A549 (cell line): Measurements from ENCODE around the gene CABP4. TPM values are rescaled to one million over a fixed set of nuclear protein-coding genes. Genes with fewer than 3 reads are reported as not detected.

Experiments used
- ATAC-seq, 2 experiments: fragments of 200-7000 bp in 1 of 2; fragments of >200 bp in 1 of 2; cut with Nextera tagmentation in 1 of 2; cut with Tn5 transposase in 1 of 2; 3 replicates each; pipeline versions ENCODE4 v1.8.0 to v1.9.1; 2018 to 2020; ENCODE audit warnings: mild to moderate bottlenecking in 1 of 2, moderate library complexity in 1 of 2
- CTCF ChIA-PET: fragments of 300-600 bp; sonication (Branson Sonifier 250); formaldehyde crosslinking; extraction: SDS; loops from one replicate; lab custom pipeline; 2021; ENCODE audit warnings: antibody characterized with exemption, inconsistent platforms; lab: Yijun Ruan, JAX
- POLR2A ChIA-PET: fragments of 350-600 bp; formaldehyde crosslinking; extraction: SDS; loops from one replicate; lab custom pipeline; 2021; ENCODE audit warnings: antibody characterized with exemption, inconsistent platforms; lab: Yijun Ruan, JAX
- DNase-seq, 2 experiments: peaks; one replicate each; pipeline versions ENCODE4 v3.0.0 to v3.0.0-alpha.2; 2011 to 2016; ENCODE audit warnings: low read depth in 1 of 2, low spot score in 1 of 2
- FAIRE-seq: peaks from 2 replicates; lab custom pipeline; 2011; peaks lifted over from hg19 to GRCh38; lab: Jason Lieb, UNC
- H3K27ac ChIP-seq, 2 experiments: fragments of >200 bp; sonication (Bioruptor Twin); formaldehyde crosslinking; 3 replicates each; pipeline ENCODE4 v1.5.1; 2016 to 2017
- H3K4me1 ChIP-seq: fragments of >200 bp; sonication (Bioruptor Twin); formaldehyde crosslinking; 3 replicates; pipeline ENCODE4 v1.6.1; 2016
- H3K4me2 ChIP-seq: fragments of >200 bp; sonication (Bioruptor Twin); formaldehyde crosslinking; 3 replicates; pipeline ENCODE4 v1.6.1; 2016
- H3K4me3 ChIP-seq: fragments of >200 bp; sonication (Bioruptor Twin); formaldehyde crosslinking; 3 replicates; pipeline ENCODE4 v1.5.1; 2016
- H3K9me3 ChIP-seq: fragments of >200 bp; sonication (Bioruptor Twin); formaldehyde crosslinking; 3 replicates; pipeline ENCODE4 v1.6.1; 2016
- BHLHE40 ChIP-seq: IDR thresholded peaks from 2 replicates; pipeline ENCODE4 v1.6.1; 2012; ENCODE audit warnings: low read depth, low read length, inconsistent platforms
- CBX2 ChIP-seq: fragments of 200-600 bp; sonication (generic); IDR thresholded peaks from 2 replicates; pipeline ENCODE4 v1.6.1; 2016; ENCODE audit warnings: low read depth, mild to moderate bottlenecking, borderline replicate concordance
- CBX8 ChIP-seq: fragments of 200-600 bp; sonication (generic); IDR thresholded peaks from 2 replicates; pipeline ENCODE4 v1.6.1; 2016
- CHD2 ChIP-seq: fragments of 150-350 bp; IDR thresholded peaks from 2 replicates; pipeline ENCODE4 v1.6.1; 2014; ENCODE audit warnings: low read length; ENCODE audit not compliant: partially characterized antibody
- EHF ChIP-seq: fragments of 250-450 bp; sonication (Bioruptor Pico); IDR thresholded peaks from 2 replicates; pipeline ENCODE4 v1.5.0; 2020; ENCODE audit warnings: mild to moderate bottlenecking
- FOSB ChIP-seq: fragments of 250-450 bp; sonication (Bioruptor Pico); IDR thresholded peaks from 2 replicates; pipeline ENCODE4 v1.5.0; 2020; ENCODE audit warnings: mild to moderate bottlenecking, moderate library complexity
- FOSL2 ChIP-seq, 2 experiments: fragments of 450-650 bp in 1 of 2; fragments of >200 bp in 1 of 2; sonication (Bioruptor Twin) in 1 of 2; formaldehyde crosslinking; IDR thresholded peaks; 2 replicates each; pipeline versions ENCODE4 v1.5.0 to v1.6.1; 2016 to 2020; ENCODE audit warnings: mild to moderate bottlenecking in 1 of 2, moderate library complexity in 1 of 2
- FOXS1 ChIP-seq: fragments of 250-450 bp; sonication (Bioruptor Pico); IDR thresholded peaks from 2 replicates; pipeline ENCODE4 v1.5.0; 2020; ENCODE audit warnings: mild to moderate bottlenecking, moderate library complexity
- HDAC2 ChIP-seq: fragments of 200-600 bp; sonication (generic); IDR thresholded peaks from 2 replicates; pipeline ENCODE4 v1.6.1; 2016
- HEYL ChIP-seq: fragments of 250-450 bp; sonication (Bioruptor Pico); IDR thresholded peaks from 2 replicates; pipeline ENCODE4 v1.8.0; 2021; ENCODE audit warnings: mild to moderate bottlenecking, moderate library complexity
- HOXA7 ChIP-seq: fragments of 250-450 bp; sonication (Bioruptor Pico); IDR thresholded peaks from 2 replicates; pipeline ENCODE4 v1.5.0; 2020; ENCODE audit warnings: mild to moderate bottlenecking, moderate library complexity
- HOXB5 ChIP-seq: fragments of 250-450 bp; sonication (Bioruptor Pico); IDR thresholded peaks from 2 replicates; pipeline ENCODE4 v1.5.0; 2020; ENCODE audit warnings: mild to moderate bottlenecking, moderate library complexity
- MAZ ChIP-seq: fragments of 150-350 bp; IDR thresholded peaks from 2 replicates; pipeline ENCODE4 v1.6.1; 2014; ENCODE audit warnings: antibody characterized with exemption, low read depth, low read length, borderline replicate concordance
- NFE2L2 ChIP-seq: fragments of 150-350 bp; conservative IDR thresholded peaks from 2 replicates; pipeline ENCODE4 v1.6.1; 2014; ENCODE audit warnings: low read length
- PBX3 ChIP-seq: IDR thresholded peaks from 2 replicates; pipeline ENCODE4 v1.6.1; 2012
- POLR2AphosphoS2 ChIP-seq: conservative IDR thresholded peaks from 2 replicates; pipeline ENCODE4 v1.6.1; 2012; ENCODE audit warnings: low read length, improper control_type of control experiment, inconsistent platforms
- RAD21 ChIP-seq, 2 experiments: fragments of >200 bp in 1 of 2; sonication (Bioruptor Twin) in 1 of 2; formaldehyde crosslinking in 1 of 2; IDR thresholded peaks in 1 of 2; conservative IDR thresholded peaks in 1 of 2; 2 replicates in 1 of 2; 3 replicates in 1 of 2; pipeline ENCODE4 v1.6.1; 2012 to 2018; ENCODE audit warnings: inconsistent platforms in 1 of 2
- RCOR1 ChIP-seq: fragments of 150-350 bp; IDR thresholded peaks from 2 replicates; pipeline ENCODE4 v1.6.1; 2014; ENCODE audit warnings: antibody characterized with exemption, low read length, low read depth
- SREBF2 ChIP-seq: fragments of 450-650 bp; IDR thresholded peaks from 2 replicates; pipeline ENCODE4 v1.6.1; 2014; ENCODE audit warnings: mild to moderate bottlenecking, moderate library complexity
- TFCP2L1 ChIP-seq: fragments of 250-450 bp; sonication (Bioruptor Pico); IDR thresholded peaks from 2 replicates; pipeline ENCODE4 v1.5.0; 2021; ENCODE audit warnings: mild to moderate bottlenecking
- ZC3H11A ChIP-seq: fragments of 450-650 bp; IDR thresholded peaks from 2 replicates; pipeline ENCODE4 v1.6.1; 2014; ENCODE audit warnings: antibody characterized with exemption, mild to moderate bottlenecking
- ZFP36 ChIP-seq: fragments of 450-650 bp; IDR thresholded peaks from 2 replicates; pipeline ENCODE4 v1.6.1; 2014; ENCODE audit warnings: borderline replicate concordance; ENCODE audit not compliant: partially characterized antibody
- ZNF302 ChIP-seq: fragments of 250-450 bp; sonication (Bioruptor Pico); IDR thresholded peaks from 2 replicates; pipeline ENCODE4 v1.9.0; 2021; ENCODE audit warnings: inconsistent platforms, mild to moderate bottlenecking, moderate library complexity
- ZSCAN20 ChIP-seq: fragments of 250-450 bp; sonication (Bioruptor Pico); IDR thresholded peaks from 2 replicates; pipeline ENCODE4 v1.8.0; 2022; ENCODE audit warnings: mild to moderate bottlenecking, moderate library complexity
- WGBS: methylation state at CpG from one replicate; pipeline ENCODE4 v1.1.6; 2017; ENCODE audit errors: missing lambda C conversion rate; 5-methylcytosine and 5-hydroxymethylcytosine counted together
- polyA plus RNA-seq, 4 experiments: library from polyadenylated mRNA; depleted of rRNA in 3 of 4; stranded (reverse); fragments of >200 nt; fragmentation: RNase III in 1 of 4; extraction: RNeasy Plus Mini Kit Qiagen cat#74134 plus additional on column Dnase treatment in 1 of 4; gene quantifications; 2 replicates in 3 of 4; 3 replicates in 1 of 4; pipeline ENCODE4 v1.2.3, GENCODE V29; 2011 to 2017
- TF ChIP-seq, protein P1 (sequence below): fragments of >200 bp; sonication (Bioruptor Twin); formaldehyde crosslinking; IDR thresholded peaks from 3 replicates; pipeline ENCODE4 v1.6.1; 2016
- TF ChIP-seq, protein P2 (sequence below): fragments of >200 bp; sonication (Bioruptor Twin); formaldehyde crosslinking; IDR thresholded peaks from 2 replicates; pipeline ENCODE4 v1.6.1; 2016
- TF ChIP-seq, protein P3 (sequence below): fragments of 200-600 bp; sonication (generic); IDR thresholded peaks from 2 replicates; pipeline ENCODE4 v1.6.1; 2016; ENCODE audit warnings: antibody characterized with exemption, mild to moderate bottlenecking, moderate library complexity
- TF ChIP-seq, protein P4 (sequence below): IDR thresholded peaks from 2 replicates; pipeline ENCODE4 v1.6.1; 2012; ENCODE audit warnings: low read depth, borderline replicate concordance

CABP4 gene
- polyA plus RNA-seq, 2 of the 4 experiments (the other 2 are of a cell fraction) = not detected

GRCh38 chr11:67507242-67507863 is 52.2 kb downstream of the CABP4 start:
- CTCF ChIA-PET = interaction anchor here (0.7 to 1.1 kb wide), 5 partner anchors 76 to 162 kb away, joined by 3 to 6 read pairs (median 4); partner anchors contain the start of gene GSTP1
- no peak for TF ChIP-seq ZC3H11A
- no peak for TF ChIP-seq HOXA7 (CRISPR knock-in tag)
- TF ChIP-seq RAD21 (conservative IDR thresholded peaks at IDR 0.05 in 1 of 2, IDR thresholded peaks at IDR 0.05 in 1 of 2) = no peak
- TF ChIP-seq FOSB (CRISPR knock-in tag) = no peak
- TF ChIP-seq TFCP2L1 (CRISPR knock-in tag) = no peak
- no peak for TF ChIP-seq HEYL (CRISPR knock-in tag)
- no peak for TF ChIP-seq CBX8
- TF ChIP-seq MAZ = no peak
- no peak for TF ChIP-seq HOXB5
- TF ChIP-seq SREBF2 = no peak
- TF ChIP-seq ZNF302 (CRISPR knock-in tag) = no peak
- POLR2A ChIA-PET = no interaction called here
- Histone ChIP-seq H3K9me3 (no peaks in the 10 kb centered on the region), H3K4me2 (peak overlapping the region; percentile 85), H3K4me3 (peak overlapping the region; percentile 68), H3K4me1 (peaks cover 34% of the 10 kb centered on the region), H3K27ac (peak overlapping the region; percentile 81 to 90)
- peak in 1 of 2 experiments; percentile 54 for DNase-seq
- peak in 1 of 2 experiments; percentile 45; a peak in 3 of 6 replicates for ATAC-seq
- 16% methylated on average over 26 of the region's 33 CpGs for WGBS
- FAIRE-seq = no peak

DNA sequence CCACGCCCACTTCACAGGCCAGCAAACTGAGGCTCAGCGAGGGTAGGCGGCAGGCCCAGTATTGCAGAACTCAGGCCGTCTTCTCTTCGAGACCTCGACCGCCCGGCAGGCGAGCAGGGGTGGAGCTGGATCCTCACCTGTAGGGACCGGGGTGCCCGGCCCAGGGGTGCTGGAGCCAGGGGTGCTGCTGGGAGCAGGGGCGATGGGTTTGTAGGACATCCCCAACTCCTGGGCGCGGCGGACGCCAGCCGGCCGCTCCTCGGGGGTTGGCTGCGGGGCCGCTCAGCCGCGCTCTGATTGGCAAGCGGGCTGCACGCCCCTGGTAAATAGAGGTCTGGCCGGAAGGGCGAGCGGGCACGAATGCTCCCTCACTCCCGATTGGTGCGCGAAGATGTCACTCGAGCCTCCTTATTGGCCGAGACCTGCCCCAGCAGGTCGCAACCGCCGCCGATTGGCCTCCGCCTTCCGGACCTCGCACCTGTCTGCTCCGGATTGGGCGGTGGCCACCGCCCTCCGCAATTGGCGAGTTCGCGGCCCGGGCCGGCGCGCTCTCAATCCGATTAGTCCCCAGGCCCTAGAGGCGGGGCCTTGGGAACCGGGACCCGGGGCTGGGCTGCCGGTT is 52.8 kb downstream of the CABP4 start, which contains the start of gene CDK2AP2:
Gene CDK2AP2 (minus strand): TSS at position 299 of the 622 bp plus-strand sequence. CDS start 80 bp downstream, at position 219.
- ChIA-PET POLR2A (interaction anchor here (0.6 kb wide), 1 partner anchor 121 kb away, joined by 3 read pairs; no protein-coding TSS in a partner anchor), CTCF (interaction anchor here (0.7 to 1.1 kb wide), 5 partner anchors 76 to 162 kb away, joined by 3 to 6 read pairs (median 4); partner anchors contain the start of gene GSTP1)
- TF ChIP-seq RCOR1 = peak; percentile 97
- TF ChIP-seq FOSL2 (IDR thresholded peaks at IDR 0.05) = no peak
- no peak for TF ChIP-seq FOSL2 (CRISPR knock-in tag; IDR thresholded peaks at IDR 0.05)
- TF ChIP-seq FOSB (CRISPR knock-in tag) = 0 out of 2 replicates have a peak, but pooled peaks have one; percentile 40
- TF ChIP-seq, protein P1, sequence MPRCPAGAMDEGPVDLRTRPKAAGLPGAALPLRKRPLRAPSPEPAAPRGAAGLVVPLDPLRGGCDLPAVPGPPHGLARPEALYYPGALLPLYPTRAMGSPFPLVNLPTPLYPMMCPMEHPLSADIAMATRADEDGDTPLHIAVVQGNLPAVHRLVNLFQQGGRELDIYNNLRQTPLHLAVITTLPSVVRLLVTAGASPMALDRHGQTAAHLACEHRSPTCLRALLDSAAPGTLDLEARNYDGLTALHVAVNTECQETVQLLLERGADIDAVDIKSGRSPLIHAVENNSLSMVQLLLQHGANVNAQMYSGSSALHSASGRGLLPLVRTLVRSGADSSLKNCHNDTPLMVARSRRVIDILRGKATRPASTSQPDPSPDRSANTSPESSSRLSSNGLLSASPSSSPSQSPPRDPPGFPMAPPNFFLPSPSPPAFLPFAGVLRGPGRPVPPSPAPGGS = peak; percentile 18; the same call in 1 of the 3 replicates
- no peak for TF ChIP-seq MAZ
- TF ChIP-seq FOXS1 (CRISPR knock-in tag) = no peak; the same call in 1 of the 2 replicates
- no peak for TF ChIP-seq ZFP36
- no peak for TF ChIP-seq POLR2AphosphoS2
- peak; percentile 97 for TF ChIP-seq PBX3
- no peak for TF ChIP-seq ZSCAN20
- TF ChIP-seq, protein P2, sequence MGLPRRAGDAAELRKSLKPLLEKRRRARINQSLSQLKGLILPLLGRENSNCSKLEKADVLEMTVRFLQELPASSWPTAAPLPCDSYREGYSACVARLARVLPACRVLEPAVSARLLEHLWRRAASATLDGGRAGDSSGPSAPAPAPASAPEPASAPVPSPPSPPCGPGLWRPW = no peak
- no peak for TF ChIP-seq NFE2L2
- TF ChIP-seq, protein P3, sequence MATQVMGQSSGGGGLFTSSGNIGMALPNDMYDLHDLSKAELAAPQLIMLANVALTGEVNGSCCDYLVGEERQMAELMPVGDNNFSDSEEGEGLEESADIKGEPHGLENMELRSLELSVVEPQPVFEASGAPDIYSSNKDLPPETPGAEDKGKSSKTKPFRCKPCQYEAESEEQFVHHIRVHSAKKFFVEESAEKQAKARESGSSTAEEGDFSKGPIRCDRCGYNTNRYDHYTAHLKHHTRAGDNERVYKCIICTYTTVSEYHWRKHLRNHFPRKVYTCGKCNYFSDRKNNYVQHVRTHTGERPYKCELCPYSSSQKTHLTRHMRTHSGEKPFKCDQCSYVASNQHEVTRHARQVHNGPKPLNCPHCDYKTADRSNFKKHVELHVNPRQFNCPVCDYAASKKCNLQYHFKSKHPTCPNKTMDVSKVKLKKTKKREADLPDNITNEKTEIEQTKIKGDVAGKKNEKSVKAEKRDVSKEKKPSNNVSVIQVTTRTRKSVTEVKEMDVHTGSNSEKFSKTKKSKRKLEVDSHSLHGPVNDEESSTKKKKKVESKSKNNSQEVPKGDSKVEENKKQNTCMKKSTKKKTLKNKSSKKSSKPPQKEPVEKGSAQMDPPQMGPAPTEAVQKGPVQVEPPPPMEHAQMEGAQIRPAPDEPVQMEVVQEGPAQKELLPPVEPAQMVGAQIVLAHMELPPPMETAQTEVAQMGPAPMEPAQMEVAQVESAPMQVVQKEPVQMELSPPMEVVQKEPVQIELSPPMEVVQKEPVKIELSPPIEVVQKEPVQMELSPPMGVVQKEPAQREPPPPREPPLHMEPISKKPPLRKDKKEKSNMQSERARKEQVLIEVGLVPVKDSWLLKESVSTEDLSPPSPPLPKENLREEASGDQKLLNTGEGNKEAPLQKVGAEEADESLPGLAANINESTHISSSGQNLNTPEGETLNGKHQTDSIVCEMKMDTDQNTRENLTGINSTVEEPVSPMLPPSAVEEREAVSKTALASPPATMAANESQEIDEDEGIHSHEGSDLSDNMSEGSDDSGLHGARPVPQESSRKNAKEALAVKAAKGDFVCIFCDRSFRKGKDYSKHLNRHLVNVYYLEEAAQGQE = 0 out of 2 replicates have a peak, but pooled peaks have one; percentile 34
- TF ChIP-seq EHF (CRISPR knock-in tag) = no peak; the same call in 1 of the 2 replicates
- 0 out of 2 replicates have a peak, but pooled peaks have one; percentile 29 for TF ChIP-seq BHLHE40
- TF ChIP-seq TFCP2L1 (CRISPR knock-in tag) = 0 out of 2 replicates have a peak, but pooled peaks have one; percentile 63
- no peak for TF ChIP-seq SREBF2
- peak; percentile 97 for TF ChIP-seq HDAC2
- TF ChIP-seq CHD2 = no peak
- no peak for TF ChIP-seq CBX2
- TF ChIP-seq, protein P4, sequence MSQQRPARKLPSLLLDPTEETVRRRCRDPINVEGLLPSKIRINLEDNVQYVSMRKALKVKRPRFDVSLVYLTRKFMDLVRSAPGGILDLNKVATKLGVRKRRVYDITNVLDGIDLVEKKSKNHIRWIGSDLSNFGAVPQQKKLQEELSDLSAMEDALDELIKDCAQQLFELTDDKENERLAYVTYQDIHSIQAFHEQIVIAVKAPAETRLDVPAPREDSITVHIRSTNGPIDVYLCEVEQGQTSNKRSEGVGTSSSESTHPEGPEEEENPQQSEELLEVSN = no peak

More for the DNA sequence above, 52.8 kb downstream of the CABP4 start, which contains the start of gene CDK2AP2:
- H3K4me1 ChIP-seq = peaks cover 34% of the 10 kb centered on the region
- peak; percentile 67 to 86 for ATAC-seq
- H3K4me2 ChIP-seq = peak within 1 kb of the TSS; percentile 85
- peak; percentile 97 to 100 for DNase-seq
- peak; percentile 79 for FAIRE-seq
- no peaks in the 10 kb centered on the region for H3K9me3 ChIP-seq
- WGBS = 1% methylated on average over 10 of the region's 57 CpGs
- H3K4me3 ChIP-seq = peak within 1 kb of the TSS; percentile 68
- peak within 1 kb of the TSS; percentile 81 to 90 for H3K27ac ChIP-seq
